GM18519 (cell line): ENCODE data around the gene GOLGA6D.
"Not testable (repeated sequence)": the region's sequence is repeated elsewhere in the genome, so short reads cannot be mapped to it uniquely, and the experiment has no call there.

Source experiments
- ATAC-seq: cut with Tn5 transposase; IDR thresholded peaks from one replicate; pipeline ENCODE4 v1.9.1; 2021; ENCODE audit warnings: mild to moderate bottlenecking, moderate library complexity; ENCODE audit not compliant: unreplicated experiment, low FRiP score

GOLGA6D gene

GRCh38 chr15:75329571-75329970 lies 46.9 kb downstream of the GOLGA6D start:
- ATAC-seq = no peak

- not testable (repeated sequence) for ATAC-seq
Measured at GRCh38 chr15:75332093-75332492, 49.5 kb downstream of the GOLGA6D start.

DNA sequence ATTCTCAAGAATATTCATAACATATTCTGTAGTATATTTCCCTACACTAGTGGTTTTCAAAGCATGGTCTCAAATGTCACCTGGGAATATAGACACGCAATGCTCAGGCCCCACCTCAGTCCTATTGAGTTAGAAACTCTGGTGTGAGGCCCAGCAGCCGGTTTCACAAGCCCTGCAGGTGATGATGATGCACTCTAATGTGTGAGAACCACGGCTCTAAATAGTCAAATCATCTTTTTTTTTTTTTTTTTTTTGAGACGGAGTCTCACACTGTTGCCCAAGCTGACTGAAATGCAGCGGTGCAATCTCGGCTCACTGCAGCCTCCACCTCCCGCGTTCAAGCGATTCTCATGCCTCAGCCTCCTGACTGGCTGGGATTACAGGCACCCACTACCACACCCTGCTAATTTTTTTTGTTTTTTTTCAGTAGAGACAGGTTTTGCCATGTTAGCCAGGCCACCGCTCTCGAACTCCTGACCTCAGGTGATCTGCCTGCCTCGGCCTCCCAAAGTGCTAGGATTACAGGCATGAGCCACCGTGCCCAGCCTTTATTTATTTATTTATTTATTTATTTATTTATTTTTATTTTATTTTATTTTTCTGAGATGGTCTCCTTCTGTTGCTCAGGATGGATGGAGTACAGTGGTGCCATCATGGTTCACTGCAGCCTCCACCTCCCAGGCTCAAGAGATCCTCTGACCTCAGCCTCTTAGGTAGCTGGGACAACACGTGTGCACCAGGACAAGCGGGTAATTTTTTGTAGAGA lies 51.2 kb downstream of the GOLGA6D start:
- not testable (repeated sequence) for ATAC-seq

DNA sequence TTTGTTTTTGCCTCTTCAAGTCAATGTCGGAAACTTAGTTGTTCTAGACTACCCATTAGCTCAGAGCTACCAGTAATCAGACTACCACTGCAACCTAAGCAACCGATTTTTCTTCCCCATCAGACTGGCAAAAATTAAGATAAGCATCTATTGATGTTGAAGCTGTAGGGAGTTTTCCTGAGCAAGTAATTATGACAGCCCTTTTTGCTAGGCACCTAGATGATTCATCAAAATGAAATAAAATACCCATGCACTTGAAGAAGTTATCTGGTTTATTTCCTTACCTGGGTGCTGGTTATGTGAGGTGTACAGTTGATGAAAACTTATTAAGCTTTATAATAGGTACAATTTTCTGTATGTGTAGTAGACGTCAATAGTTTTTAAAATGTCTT lies 52.7 kb downstream of the GOLGA6D start:
- no peak for ATAC-seq

DNA sequence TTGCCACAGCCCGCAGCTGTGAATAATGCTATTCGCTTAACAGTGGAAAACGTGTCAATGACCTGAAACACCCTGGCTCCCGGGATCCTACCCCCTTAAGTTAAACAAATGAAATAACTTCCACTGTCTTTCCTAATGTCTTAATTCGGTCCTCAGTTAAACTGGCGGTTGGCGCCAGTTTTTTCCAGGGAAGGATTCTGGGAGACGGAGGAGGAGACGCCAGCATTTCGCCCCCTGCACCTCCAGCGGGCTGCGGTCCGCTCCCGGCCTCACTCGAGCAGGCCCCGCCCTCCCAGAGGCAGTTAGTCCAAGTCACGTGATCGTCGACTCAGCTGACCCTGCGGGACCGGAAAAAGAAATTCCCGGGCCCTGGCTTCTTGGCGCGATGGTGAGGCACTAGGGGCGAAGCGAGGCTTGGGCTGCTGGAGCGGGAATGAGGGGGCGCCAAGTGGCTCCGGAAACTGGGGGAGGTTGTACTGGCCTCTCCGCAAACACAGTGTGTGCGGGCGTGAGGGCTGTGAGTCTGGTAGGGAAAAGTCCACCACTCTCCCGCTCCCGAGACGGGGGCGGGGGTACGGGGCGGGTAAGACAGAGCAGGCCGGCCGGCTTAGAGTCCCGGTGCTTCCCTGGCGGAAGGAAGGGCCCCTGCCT lies 53.2 kb downstream of the GOLGA6D start, which contains the start of gene COMMD4:
Gene COMMD4 (plus strand): TSS at position 359 of the 651 bp plus-strand sequence. CDS start 27 bp downstream, at position 386.
- ATAC-seq = no peak

DNA sequence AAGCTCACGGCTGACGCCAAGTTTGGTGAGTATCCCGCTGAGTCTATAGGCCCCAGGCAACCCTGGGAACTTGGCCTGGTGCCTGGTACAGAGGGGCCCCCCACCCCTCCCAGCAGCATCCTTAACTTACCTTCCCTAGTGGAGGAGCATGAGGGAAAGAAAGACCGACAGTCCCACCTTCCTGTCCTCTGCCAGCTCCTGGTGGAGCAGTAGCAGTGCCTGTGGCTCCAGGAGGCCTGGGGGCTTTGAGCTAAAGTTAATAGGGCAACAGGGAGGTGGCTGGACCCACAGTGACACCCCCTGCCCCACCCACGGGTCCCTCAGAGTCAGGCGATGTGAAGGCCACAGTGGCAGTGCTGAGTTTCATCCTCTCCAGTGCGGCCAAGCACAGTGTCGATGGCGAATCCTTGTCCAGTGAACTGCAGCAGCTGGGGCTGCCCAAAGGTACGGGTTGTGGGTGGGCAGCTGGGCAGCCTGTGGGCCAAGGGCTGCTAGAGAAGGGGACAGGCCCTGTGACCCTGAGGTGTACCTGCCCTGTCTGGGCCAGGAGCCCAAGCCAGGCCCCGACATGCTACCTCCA lies 56.1 kb downstream of the GOLGA6D start:
- no peak for ATAC-seq

DNA sequence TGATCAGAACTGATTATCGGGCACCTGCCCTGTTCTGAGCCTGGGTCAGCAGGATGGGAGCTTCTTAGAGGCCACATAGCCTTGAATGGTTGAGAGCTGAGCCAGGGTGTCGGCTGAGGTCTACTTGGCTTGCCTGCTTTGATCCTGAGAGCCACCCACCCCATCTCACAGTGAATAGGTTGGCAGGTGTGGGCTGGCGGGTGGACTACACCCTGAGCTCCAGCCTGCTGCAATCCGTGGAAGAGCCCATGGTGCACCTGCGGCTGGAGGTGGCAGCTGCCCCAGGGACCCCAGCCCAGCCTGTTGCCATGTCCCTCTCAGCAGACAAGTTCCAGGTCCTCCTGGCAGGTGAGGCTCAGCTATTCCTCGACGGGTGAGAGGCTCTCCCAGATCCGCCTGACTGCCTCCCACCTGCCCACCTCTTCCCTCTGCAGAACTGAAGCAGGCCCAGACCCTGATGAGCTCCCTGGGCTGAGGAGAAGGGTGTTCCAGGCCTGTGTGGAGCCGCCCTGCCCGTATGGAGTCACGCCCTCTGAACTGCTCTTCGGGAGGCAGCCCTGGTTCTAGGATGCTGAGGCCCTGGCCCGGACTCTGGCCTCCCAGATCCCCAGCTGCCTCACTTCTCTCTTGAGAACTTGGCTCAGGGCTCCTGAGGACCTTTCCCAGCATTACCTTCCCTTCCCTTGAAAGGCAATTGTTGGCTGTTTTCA lies 57.1 kb downstream of the GOLGA6D start:
- ATAC-seq = no peak

- ATAC-seq = no peak
Measured at GRCh38 chr15:75342221-75342620, 59.6 kb downstream of the GOLGA6D start.

- not testable (repeated sequence) for ATAC-seq
Measured at GRCh38 chr15:75343953-75344352, 61.3 kb downstream of the GOLGA6D start.
